ENCODE measurements around the gene HS6ST3.

DNA sequence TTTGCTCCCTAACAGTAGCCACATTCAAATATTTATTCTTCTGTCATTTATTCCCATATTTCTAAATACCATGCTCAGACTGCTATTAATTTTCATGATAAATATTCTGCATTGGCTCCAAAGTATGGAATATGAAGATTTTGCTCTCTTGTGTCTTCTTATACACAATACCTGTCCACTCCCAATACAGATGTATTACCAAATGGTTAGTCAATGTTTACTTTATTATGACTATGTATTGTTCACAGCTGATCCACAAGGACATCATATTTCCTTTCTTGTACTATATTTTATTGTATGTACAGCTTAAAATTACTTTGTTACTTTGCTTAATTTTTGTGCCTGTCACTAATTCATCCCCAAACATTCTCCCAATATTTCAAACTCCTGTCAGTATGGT is 582.1 kb downstream of the HS6ST3 start:
- TF ChIP-seq, protein P1, sequence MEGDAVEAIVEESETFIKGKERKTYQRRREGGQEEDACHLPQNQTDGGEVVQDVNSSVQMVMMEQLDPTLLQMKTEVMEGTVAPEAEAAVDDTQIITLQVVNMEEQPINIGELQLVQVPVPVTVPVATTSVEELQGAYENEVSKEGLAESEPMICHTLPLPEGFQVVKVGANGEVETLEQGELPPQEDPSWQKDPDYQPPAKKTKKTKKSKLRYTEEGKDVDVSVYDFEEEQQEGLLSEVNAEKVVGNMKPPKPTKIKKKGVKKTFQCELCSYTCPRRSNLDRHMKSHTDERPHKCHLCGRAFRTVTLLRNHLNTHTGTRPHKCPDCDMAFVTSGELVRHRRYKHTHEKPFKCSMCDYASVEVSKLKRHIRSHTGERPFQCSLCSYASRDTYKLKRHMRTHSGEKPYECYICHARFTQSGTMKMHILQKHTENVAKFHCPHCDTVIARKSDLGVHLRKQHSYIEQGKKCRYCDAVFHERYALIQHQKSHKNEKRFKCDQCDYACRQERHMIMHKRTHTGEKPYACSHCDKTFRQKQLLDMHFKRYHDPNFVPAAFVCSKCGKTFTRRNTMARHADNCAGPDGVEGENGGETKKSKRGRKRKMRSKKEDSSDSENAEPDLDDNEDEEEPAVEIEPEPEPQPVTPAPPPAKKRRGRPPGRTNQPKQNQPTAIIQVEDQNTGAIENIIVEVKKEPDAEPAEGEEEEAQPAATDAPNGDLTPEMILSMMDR (conservative IDR thresholded peaks at IDR 0.05 in 1 of 2, IDR thresholded peaks at IDR 0.05 in 1 of 2; ENCODE audit: low read depth in 1 of 2, low read length in 2 of 2): no peak
- no peak for TF ChIP-seq EZH2 (IDR thresholded peaks at IDR 0.05; ENCODE audit: low read length, missing control alignments)
